Endometrium (tissue), 2 donors: ENCODE measurements around the gene PRKAG3.
"Not testable (repeated sequence)": the region's sequence is repeated elsewhere in the genome, so short reads cannot be mapped to it uniquely, and the experiment has no call there.

ENCODE experiments used
- FAIRE-seq: peaks from 2 replicates; lab custom pipeline; 2012; peaks lifted over from hg19 to GRCh38; lab: Jason Lieb, UNC
- donor health status: control.
- donor health status: control.

Gene PRKAG3

GRCh38 chr2:218861645-218862318 lies 30.2 kb upstream of the PRKAG3 start:
- FAIRE-seq: no peak

- peak; percentile 77 for FAIRE-seq
Measured at GRCh38 chr2:218860950-218861381, 29.4 kb upstream of the PRKAG3 start.

- no peak for FAIRE-seq
Measured at GRCh38 chr2:218859988-218860831, 28.6 kb upstream of the PRKAG3 start.

GRCh38 chr2:218859556-218859987 lies 28.0 kb upstream of the PRKAG3 start, which contains the start of gene WNT6:
WNT6 (plus strand) TSS chr2:218859805; CDS start chr2:218860038, 233 bp downstream.
- no peak for FAIRE-seq

- no peak for FAIRE-seq
Measured at GRCh38 chr2:218858671-218859555, 27.3 kb upstream of the PRKAG3 start.

- FAIRE-seq: no peak
Measured at GRCh38 chr2:218858138-218858445, 26.5 kb upstream of the PRKAG3 start.

GRCh38 chr2:218857371-218858137 lies 26.0 kb upstream of the PRKAG3 start:
- no peak for FAIRE-seq

- FAIRE-seq: no peak
Measured at GRCh38 chr2:218856896-218857243, 25.3 kb upstream of the PRKAG3 start.

- FAIRE-seq: no peak
Measured at GRCh38 chr2:218856167-218856895, 24.7 kb upstream of the PRKAG3 start.

GRCh38 chr2:218855305-218856166 lies 23.9 kb upstream of the PRKAG3 start:
- FAIRE-seq: no peak

- no peak for FAIRE-seq
Measured at GRCh38 chr2:218854860-218855259, 23.3 kb upstream of the PRKAG3 start.

- no peak for FAIRE-seq
Measured at GRCh38 chr2:218853766-218854165, 22.2 kb upstream of the PRKAG3 start.

GRCh38 chr2:218852911-218853667 lies 21.5 kb upstream of the PRKAG3 start:
- no peak for FAIRE-seq

GRCh38 chr2:218851286-218851685 lies 19.7 kb upstream of the PRKAG3 start:
- no peak for FAIRE-seq

GRCh38 chr2:218850796-218851195 lies 19.2 kb upstream of the PRKAG3 start:
- FAIRE-seq: no peak

GRCh38 chr2:218849721-218850120 lies 18.1 kb upstream of the PRKAG3 start:
- FAIRE-seq: no peak

GRCh38 chr2:218846963-218847362 lies 15.4 kb upstream of the PRKAG3 start:
- FAIRE-seq: not testable (repeated sequence)

- not testable (repeated sequence) for FAIRE-seq
Measured at GRCh38 chr2:218844334-218844733, 12.7 kb upstream of the PRKAG3 start.

- no peak for FAIRE-seq
Measured at GRCh38 chr2:218839888-218840287, 8.3 kb upstream of the PRKAG3 start.
